Measurements from ENCODE around the gene CETP. TPM values are rescaled to one million over a fixed set of nuclear protein-coding genes. Genes with fewer than 3 reads are reported as not detected.

The CETP gene
- total RNA-seq, 4 donors from 2014 or later = 0.19 to 1.2 (median 0.52) TPM; not detected in 1

DNA sequence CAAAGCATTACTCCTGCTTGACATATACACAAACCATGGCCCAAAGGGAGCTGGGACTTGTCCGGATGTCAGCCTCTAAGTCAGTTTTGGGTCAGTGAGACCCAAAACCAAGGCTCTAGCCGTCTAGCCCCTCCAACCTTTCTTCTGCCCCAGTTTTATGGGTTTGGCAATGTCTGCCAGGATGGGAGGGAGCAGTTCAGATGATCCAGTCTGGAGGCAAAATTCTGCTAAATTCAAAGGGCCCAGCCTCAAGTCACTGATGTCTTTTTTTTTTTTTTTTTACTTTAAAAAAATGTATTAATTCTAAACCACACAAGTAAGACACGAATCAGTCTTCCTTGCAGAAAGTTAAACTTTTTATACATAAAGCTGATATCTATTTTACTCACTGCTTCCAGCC, 36.2 kb downstream of the CETP start:
- H3K4me1 ChIP-seq = peaks cover 18 to 38% (median 26%) of the 10 kb centered on the region in 4 donors
- H3K9me3 ChIP-seq = no peaks in the 10 kb centered on the region
- no peak for DNase-seq (ENCODE audit: extremely low spot score)
- 88% methylated on average over 3 of the region's 3 CpGs for WGBS
- no peak overlapping the region for H3K4me3 ChIP-seq
- peaks cover 0 to 4% (median 0%) of the 10 kb centered on the region in 4 donors for H3K36me3 ChIP-seq
- no peaks in the 10 kb centered on the region for H3K27me3 ChIP-seq
- no peak overlapping the region for H3K27ac ChIP-seq (replicated peaks in 1 of 4)
- intact Hi-C loops (cut with DNase I) = no loop called here
- TF ChIP-seq, protein P1, sequence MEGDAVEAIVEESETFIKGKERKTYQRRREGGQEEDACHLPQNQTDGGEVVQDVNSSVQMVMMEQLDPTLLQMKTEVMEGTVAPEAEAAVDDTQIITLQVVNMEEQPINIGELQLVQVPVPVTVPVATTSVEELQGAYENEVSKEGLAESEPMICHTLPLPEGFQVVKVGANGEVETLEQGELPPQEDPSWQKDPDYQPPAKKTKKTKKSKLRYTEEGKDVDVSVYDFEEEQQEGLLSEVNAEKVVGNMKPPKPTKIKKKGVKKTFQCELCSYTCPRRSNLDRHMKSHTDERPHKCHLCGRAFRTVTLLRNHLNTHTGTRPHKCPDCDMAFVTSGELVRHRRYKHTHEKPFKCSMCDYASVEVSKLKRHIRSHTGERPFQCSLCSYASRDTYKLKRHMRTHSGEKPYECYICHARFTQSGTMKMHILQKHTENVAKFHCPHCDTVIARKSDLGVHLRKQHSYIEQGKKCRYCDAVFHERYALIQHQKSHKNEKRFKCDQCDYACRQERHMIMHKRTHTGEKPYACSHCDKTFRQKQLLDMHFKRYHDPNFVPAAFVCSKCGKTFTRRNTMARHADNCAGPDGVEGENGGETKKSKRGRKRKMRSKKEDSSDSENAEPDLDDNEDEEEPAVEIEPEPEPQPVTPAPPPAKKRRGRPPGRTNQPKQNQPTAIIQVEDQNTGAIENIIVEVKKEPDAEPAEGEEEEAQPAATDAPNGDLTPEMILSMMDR (IDR thresholded peaks at IDR 0.05) = no peak
- TF ChIP-seq EP300 (IDR thresholded peaks at IDR 0.05) (no peak), POLR2A (IDR thresholded peaks at IDR 0.05; ENCODE audit: low read depth) (no peak), POLR2AphosphoS5 (IDR thresholded peaks at IDR 0.05) (no peak)

DNA sequence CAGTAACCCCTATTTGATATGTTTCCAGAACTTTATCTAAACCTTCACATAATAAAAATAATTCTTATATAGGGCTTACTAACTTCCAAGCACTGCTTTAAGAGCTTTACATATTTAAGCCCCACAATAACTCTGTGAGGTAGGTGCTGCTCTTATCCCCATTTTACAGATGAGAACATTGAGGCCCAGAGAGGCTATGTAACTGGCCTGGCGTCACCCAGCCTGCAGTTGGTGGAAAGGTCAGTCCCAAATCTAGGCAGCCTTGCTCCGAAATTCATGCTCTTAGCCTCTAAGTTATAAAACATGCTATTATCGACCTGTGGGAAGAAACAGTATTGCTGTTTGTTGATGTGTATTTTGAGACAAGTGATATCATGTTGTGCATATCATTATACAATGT, 36.6 kb downstream of the CETP start:
- Histone ChIP-seq H3K36me3 (peaks cover 0 to 4% (median 0%) of the 10 kb centered on the region in 4 donors), H3K4me3 (no peak overlapping the region), H3K27ac (replicated peaks in 1 of 4) (peak overlapping the region in 1 of 4 donors; percentile 75), H3K9me3 (no peaks in the 10 kb centered on the region), H3K4me1 (peaks cover 18 to 37% (median 25%) of the 10 kb centered on the region in 4 donors), H3K27me3 (no peaks in the 10 kb centered on the region)
- WGBS = 97% methylated on average over 3 of the region's 3 CpGs
- intact Hi-C loops (cut with DNase I) = no loop called here
- DNase-seq (ENCODE audit: extremely low spot score) = no peak
- TF ChIP-seq POLR2A (IDR thresholded peaks at IDR 0.05; ENCODE audit: low read depth) = no peak
- no peak for TF ChIP-seq POLR2AphosphoS5 (IDR thresholded peaks at IDR 0.05)
- TF ChIP-seq, protein P1 (IDR thresholded peaks at IDR 0.05) = no peak
- no peak for TF ChIP-seq EP300 (IDR thresholded peaks at IDR 0.05)

DNA sequence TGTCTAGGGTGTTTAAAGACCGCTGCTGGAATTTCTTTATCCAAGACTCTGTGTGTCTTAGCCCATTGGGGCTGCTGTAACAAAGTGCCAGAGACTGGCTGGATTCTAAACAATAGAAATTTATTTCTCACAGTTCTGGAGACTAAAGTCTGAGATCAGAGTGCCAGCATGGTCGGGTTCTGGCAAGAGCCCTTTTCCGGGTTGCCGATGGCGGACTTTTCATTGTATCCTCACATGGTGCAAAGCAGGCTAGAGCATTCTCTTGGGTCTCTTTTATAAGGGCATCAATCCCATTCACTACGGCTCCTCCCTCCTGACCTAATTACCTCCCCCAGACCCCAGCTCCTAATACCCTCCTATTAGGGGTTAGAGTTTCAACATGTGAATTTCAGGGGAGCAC, 37.1 kb downstream of the CETP start:
- Histone ChIP-seq H3K36me3 (peaks cover 0 to 4% (median 0%) of the 10 kb centered on the region in 4 donors), H3K27ac (replicated peaks in 1 of 4) (peak overlapping the region in 3 of 4 donors; percentile 35 to 75 (median 59))

DNA sequence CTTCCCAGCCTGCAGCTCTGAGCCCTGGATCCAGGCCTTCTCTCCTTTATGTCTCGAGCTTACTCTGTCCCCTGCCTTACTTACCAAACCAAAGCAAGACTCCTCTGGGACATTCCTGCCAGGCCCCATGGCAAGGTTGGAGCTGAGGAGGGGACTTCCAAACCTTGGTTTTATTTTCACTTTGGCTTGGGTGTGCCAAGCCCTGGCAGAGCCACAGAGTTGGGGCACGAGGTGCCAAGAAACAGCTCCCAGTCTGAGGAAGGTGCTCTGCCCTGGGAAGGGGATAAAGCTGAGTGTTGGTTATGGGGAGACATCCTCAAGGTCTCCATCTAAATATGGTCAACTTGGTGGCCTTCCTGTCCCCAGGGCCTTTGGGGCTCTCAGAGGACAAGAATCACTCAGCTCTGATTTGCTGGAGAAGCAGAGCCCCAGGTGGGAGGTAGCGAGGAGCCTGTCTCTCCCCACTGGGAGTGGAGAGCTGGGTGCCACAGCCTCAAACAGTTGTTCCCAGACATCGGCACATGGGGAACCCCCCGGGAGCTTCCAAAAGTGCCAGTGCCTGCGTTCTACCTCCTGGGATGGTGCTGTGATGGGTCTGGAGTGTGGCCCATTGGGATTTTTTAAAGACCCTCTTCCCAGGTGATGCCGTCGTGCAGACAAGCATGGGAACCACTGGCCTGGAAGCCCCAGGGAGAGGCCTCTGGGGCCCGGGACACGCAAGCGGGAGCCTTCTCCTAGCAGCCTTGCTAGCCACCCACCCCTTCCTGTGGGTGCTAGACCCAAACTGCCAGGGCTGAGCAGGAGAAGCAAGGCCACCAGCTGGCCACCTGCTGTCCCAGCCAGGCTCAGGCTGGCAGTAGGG, 37.9 kb downstream of the CETP start:
- TF ChIP-seq, protein P1 (IDR thresholded peaks at IDR 0.05) = no peak
- no peak for TF ChIP-seq EP300 (IDR thresholded peaks at IDR 0.05)
- no peak for TF ChIP-seq POLR2AphosphoS5 (IDR thresholded peaks at IDR 0.05)
- TF ChIP-seq POLR2A (IDR thresholded peaks at IDR 0.05; ENCODE audit: low read depth) = no peak
- no peak for DNase-seq (ENCODE audit: extremely low spot score)
- Histone ChIP-seq H3K36me3 (peaks cover 0 to 8% (median 4%) of the 10 kb centered on the region in 4 donors), H3K27ac (replicated peaks in 1 of 4) (peak overlapping the region; percentile 35 to 75 (median 64)), H3K4me3 (no peak overlapping the region), H3K9me3 (no peaks in the 10 kb centered on the region), H3K4me1 (peaks cover 18 to 34% (median 23%) of the 10 kb centered on the region in 4 donors), H3K27me3 (no peaks in the 10 kb centered on the region)
- intact Hi-C loops (cut with DNase I) = no loop called here
- WGBS = 92% methylated on average over 8 of the region's 11 CpGs

More for the DNA sequence above, 37.1 kb downstream of the CETP start:
- Histone ChIP-seq H3K4me3 (no peak overlapping the region), H3K4me1 (peaks cover 18 to 35% (median 24%) of the 10 kb centered on the region in 4 donors), H3K9me3 (no peaks in the 10 kb centered on the region), H3K27me3 (no peaks in the 10 kb centered on the region)
- intact Hi-C loops (cut with DNase I) = no loop called here
- DNase-seq (ENCODE audit: extremely low spot score) = no peak
- TF ChIP-seq EP300 (IDR thresholded peaks at IDR 0.05) (no peak), POLR2AphosphoS5 (IDR thresholded peaks at IDR 0.05) (no peak), POLR2A (IDR thresholded peaks at IDR 0.05; ENCODE audit: low read depth) (no peak)
- TF ChIP-seq, protein P1 (IDR thresholded peaks at IDR 0.05) = no peak
- 91% methylated on average over 6 of the region's 6 CpGs for WGBS
